Measurements from ENCODE around the gene APLP1.
"Not testable (repeated sequence)": the region's sequence is repeated elsewhere in the genome, so short reads cannot be mapped to it uniquely, and the experiment has no call there.

The APLP1 gene

GRCh38 chr19:35907377-35907745 is 39.0 kb downstream of the APLP1 start:
- no peak for DNase-seq (ENCODE audit: low read depth)
- no peak overlapping the region for H3K4me3 ChIP-seq (replicated peaks; ENCODE audit: low read depth, low read length)
- TF ChIP-seq CTCF (IDR thresholded peaks at IDR 0.05; ENCODE audit: low read length, missing control alignments) = no peak

- TF ChIP-seq CTCF (IDR thresholded peaks at IDR 0.05; ENCODE audit: low read length, missing control alignments) = no peak
- no peak for DNase-seq (ENCODE audit: low read depth)
- H3K4me3 ChIP-seq (replicated peaks; ENCODE audit: low read depth, low read length) = no peak within 1 kb of the TSS
Observed at GRCh38 chr19:35908010-35908441, 39.7 kb downstream of the APLP1 start, which contains the start of gene TYROBP. Gene TYROBP, minus strand, starts transcription at chr19:35908295. Its CDS starts 67 bp downstream, at chr19:35908228.

GRCh38 chr19:35908973-35909683 is 40.8 kb downstream of the APLP1 start:
- TF ChIP-seq CTCF (IDR thresholded peaks at IDR 0.05; ENCODE audit: low read length, missing control alignments) = no peak
- H3K4me3 ChIP-seq (replicated peaks; ENCODE audit: low read depth, low read length) = no peak overlapping the region
- DNase-seq (ENCODE audit: low read depth) = no peak

- no peak for DNase-seq (ENCODE audit: low read depth)
- TF ChIP-seq CTCF (IDR thresholded peaks at IDR 0.05; ENCODE audit: low read length, missing control alignments) = no peak
- no peak overlapping the region for H3K4me3 ChIP-seq (replicated peaks; ENCODE audit: low read depth, low read length)
Observed at GRCh38 chr19:35909684-35910035, 41.3 kb downstream of the APLP1 start.

GRCh38 chr19:35910355-35910754 is 42.0 kb downstream of the APLP1 start:
- not testable (repeated sequence) for DNase-seq (ENCODE audit: low read depth); H3K4me3 ChIP-seq (replicated peaks; ENCODE audit: low read depth, low read length)

GRCh38 chr19:35911173-35911572 is 42.8 kb downstream of the APLP1 start:
- no peak for TF ChIP-seq CTCF (IDR thresholded peaks at IDR 0.05; ENCODE audit: low read length, missing control alignments)
- no peak for DNase-seq (ENCODE audit: low read depth)
- H3K4me3 ChIP-seq (replicated peaks; ENCODE audit: low read depth, low read length) = no peak overlapping the region

GRCh38 chr19:35911790-35912189 is 43.4 kb downstream of the APLP1 start:
- DNase-seq (ENCODE audit: low read depth) = no peak
- no peak for TF ChIP-seq CTCF (IDR thresholded peaks at IDR 0.05; ENCODE audit: low read length, missing control alignments)
- H3K4me3 ChIP-seq (replicated peaks; ENCODE audit: low read depth, low read length) = no peak overlapping the region
